WTC11 (cell line): Measurements from ENCODE around the gene GDNF.

Experiments used
- AFF4 ChIP-seq: sonication (generic); formaldehyde crosslinking; IDR thresholded peaks from 2 replicates; pipeline ENCODE4 v1.8.1; 2023; ENCODE audit warnings: mild to moderate bottlenecking, missing genetic modification reagents, borderline replicate concordance
- CTCF ChIP-seq: fragments of 200-600 bp; IDR thresholded peaks from 2 replicates; pipeline ENCODE4 v1.8.0; 2022; ENCODE audit warnings: antibody characterized with exemption
- JUN ChIP-seq: sonication (generic); formaldehyde crosslinking; IDR thresholded peaks from 2 replicates; pipeline ENCODE4 v1.8.0; 2023; ENCODE audit warnings: mild to moderate bottlenecking, missing genetic modification reagents
- NFYB ChIP-seq: sonication (generic); formaldehyde crosslinking; conservative IDR thresholded peaks from 2 replicates; pipeline ENCODE4 v1.8.0; 2022; ENCODE audit warnings: low read depth, missing genetic modification reagents
- NR2C2 ChIP-seq: sonication (generic); formaldehyde crosslinking; IDR thresholded peaks from 2 replicates; pipeline ENCODE4 v1.8.0; 2022; ENCODE audit warnings: mild to moderate bottlenecking, missing genetic modification reagents
- TCF7 ChIP-seq: sonication (generic); formaldehyde crosslinking; IDR thresholded peaks from 2 replicates; pipeline ENCODE4 v1.8.0; 2022; ENCODE audit warnings: mild to moderate bottlenecking, low read depth, missing genetic modification reagents, moderate library complexity
- USF1 ChIP-seq: sonication (generic); formaldehyde crosslinking; IDR thresholded peaks from 2 replicates; pipeline ENCODE4 v1.8.0; 2022; ENCODE audit warnings: mild to moderate bottlenecking, missing genetic modification reagents

GRCh38 chr5:37799865-37800421, 39.9 kb downstream of the GDNF start:
- no peak for TF ChIP-seq USF1 (CRISPR knock-in tag)
- no peak for TF ChIP-seq TCF7
- TF ChIP-seq JUN: no peak
- no peak for TF ChIP-seq CTCF
- no peak for TF ChIP-seq NR2C2 (CRISPR knock-in tag)
- TF ChIP-seq AFF4 (CRISPR knock-in tag): no peak
- no peak for TF ChIP-seq NFYB (CRISPR knock-in tag)
